Mesothelial cell of epicardium (in vitro differentiated cells): ENCODE measurements around the gene NRM. TPM values are rescaled to one million over a fixed set of nuclear protein-coding genes. Genes with fewer than 3 reads are reported as not detected.

Experiments used
- DNase-seq, 2 experiments: peaks; one replicate each; pipeline ENCODE4 v3.0.0; 2021; ENCODE audit warnings: low spot score in 2 of 2; ENCODE audit not compliant: unreplicated experiment in 2 of 2
- H3K27ac Mint-ChIP-seq: 2 replicates; pipeline ENCODE4 v1.8.0; 2021; ENCODE audit warnings: mixed read lengths
- H3K27me3 Mint-ChIP-seq: 2 replicates; pipeline ENCODE4 v1.8.0; 2021; ENCODE audit warnings: low read depth, mixed read lengths
- H3K36me3 Mint-ChIP-seq: 2 replicates; pipeline ENCODE4 v1.8.0; 2021; ENCODE audit warnings: mixed read lengths
- H3K4me1 Mint-ChIP-seq: 2 replicates; pipeline ENCODE4 v1.8.0; 2021; ENCODE audit warnings: mixed read lengths
- H3K4me3 Mint-ChIP-seq: 2 replicates; pipeline ENCODE4 v1.8.0; 2021; ENCODE audit warnings: mild to moderate bottlenecking, moderate library complexity, mixed read lengths
- H3K9me3 Mint-ChIP-seq: 2 replicates; pipeline ENCODE4 v1.8.0; 2021; ENCODE audit warnings: mixed read lengths
- total RNA-seq: library from RNA; stranded (reverse); gene quantifications from 3 replicates; pipeline ENCODE4 v1.2.1, GENCODE V29; 2021
- TF ChIP-seq, protein P1 (sequence below): fragments of 200-600 bp; sonication (generic); IDR thresholded peaks from one replicate; pipeline ENCODE4 v1.5.0; 2021; ENCODE audit warnings: antibody characterized with exemption; ENCODE audit not compliant: unreplicated experiment

NRM gene
- total RNA-seq, 1 donor from 2014 or later, result 36.1 TPM

DNA sequence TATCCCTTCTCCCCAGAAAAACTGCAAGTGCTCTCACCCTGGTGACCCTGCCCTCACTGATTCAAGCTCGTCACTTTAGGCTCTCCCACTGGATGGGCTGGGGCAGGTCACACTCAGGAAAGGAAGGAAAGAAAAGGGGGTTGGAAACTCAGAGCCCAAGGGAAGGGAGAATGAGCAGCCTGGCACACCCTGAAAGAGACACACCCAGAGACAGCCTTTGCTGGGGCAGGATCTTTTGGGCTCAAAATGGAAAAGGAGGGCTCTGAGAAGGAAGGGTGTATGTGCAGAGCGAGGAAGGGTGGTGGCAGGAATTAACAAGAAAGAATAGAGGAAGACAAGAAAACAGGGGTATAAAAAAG, 6.8 kb downstream of the NRM start:
- H3K27me3 Mint-ChIP-seq, result no peaks in the 10 kb centered on the region
- H3K27ac Mint-ChIP-seq, result peak overlapping the region; percentile 81
- TF ChIP-seq, protein P1, sequence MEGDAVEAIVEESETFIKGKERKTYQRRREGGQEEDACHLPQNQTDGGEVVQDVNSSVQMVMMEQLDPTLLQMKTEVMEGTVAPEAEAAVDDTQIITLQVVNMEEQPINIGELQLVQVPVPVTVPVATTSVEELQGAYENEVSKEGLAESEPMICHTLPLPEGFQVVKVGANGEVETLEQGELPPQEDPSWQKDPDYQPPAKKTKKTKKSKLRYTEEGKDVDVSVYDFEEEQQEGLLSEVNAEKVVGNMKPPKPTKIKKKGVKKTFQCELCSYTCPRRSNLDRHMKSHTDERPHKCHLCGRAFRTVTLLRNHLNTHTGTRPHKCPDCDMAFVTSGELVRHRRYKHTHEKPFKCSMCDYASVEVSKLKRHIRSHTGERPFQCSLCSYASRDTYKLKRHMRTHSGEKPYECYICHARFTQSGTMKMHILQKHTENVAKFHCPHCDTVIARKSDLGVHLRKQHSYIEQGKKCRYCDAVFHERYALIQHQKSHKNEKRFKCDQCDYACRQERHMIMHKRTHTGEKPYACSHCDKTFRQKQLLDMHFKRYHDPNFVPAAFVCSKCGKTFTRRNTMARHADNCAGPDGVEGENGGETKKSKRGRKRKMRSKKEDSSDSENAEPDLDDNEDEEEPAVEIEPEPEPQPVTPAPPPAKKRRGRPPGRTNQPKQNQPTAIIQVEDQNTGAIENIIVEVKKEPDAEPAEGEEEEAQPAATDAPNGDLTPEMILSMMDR, result no peak
- no peak for DNase-seq
- no peaks in the 10 kb centered on the region for H3K9me3 Mint-ChIP-seq
- peak overlapping the region; percentile 67 for H3K4me3 Mint-ChIP-seq
- peaks cover under 1% of the 10 kb centered on the region for H3K36me3 Mint-ChIP-seq
- peaks cover 71% of the 10 kb centered on the region for H3K4me1 Mint-ChIP-seq

- TF ChIP-seq, protein P1, result no peak
- peaks cover 69% of the 10 kb centered on the region for H3K4me1 Mint-ChIP-seq
- no peak for DNase-seq
- H3K27ac Mint-ChIP-seq, result peak overlapping the region; percentile 90
- H3K9me3 Mint-ChIP-seq, result no peaks in the 10 kb centered on the region
- peaks cover 2% of the 10 kb centered on the region for H3K36me3 Mint-ChIP-seq
- peak overlapping the region; percentile 67 for H3K4me3 Mint-ChIP-seq
- no peaks in the 10 kb centered on the region for H3K27me3 Mint-ChIP-seq
Measured at GRCh38 chr6:30683183-30683979, 7.4 kb downstream of the NRM start.

GRCh38 chr6:30682143-30683117, 8.4 kb downstream of the NRM start:
- H3K9me3 Mint-ChIP-seq, result no peaks in the 10 kb centered on the region
- peaks cover 2% of the 10 kb centered on the region for H3K36me3 Mint-ChIP-seq
- peak overlapping the region; percentile 90 for H3K27ac Mint-ChIP-seq
- H3K4me3 Mint-ChIP-seq, result peak overlapping the region; percentile 67
- TF ChIP-seq, protein P1, result no peak
- DNase-seq, result no peak
- H3K4me1 Mint-ChIP-seq, result peaks cover 59% of the 10 kb centered on the region
- no peaks in the 10 kb centered on the region for H3K27me3 Mint-ChIP-seq

GRCh38 chr6:30681766-30682142, 9.0 kb downstream of the NRM start:
- Mint-ChIP-seq H3K4me1 (peaks cover 59% of the 10 kb centered on the region), H3K4me3 (peak overlapping the region; percentile 67)

GRCh38 chr6:30679765-30680535, 10.8 kb downstream of the NRM start:
- H3K9me3 Mint-ChIP-seq, result no peaks in the 10 kb centered on the region
- no peak overlapping the region for H3K27ac Mint-ChIP-seq
- no peak for DNase-seq
- peaks cover 45% of the 10 kb centered on the region for H3K4me1 Mint-ChIP-seq
- no peaks in the 10 kb centered on the region for H3K27me3 Mint-ChIP-seq
- TF ChIP-seq, protein P1, result no peak
- H3K4me3 Mint-ChIP-seq, result no peak overlapping the region
- H3K36me3 Mint-ChIP-seq, result peaks cover 12% of the 10 kb centered on the region

More at GRCh38 chr6:30681766-30682142, 9.0 kb downstream of the NRM start:
- Mint-ChIP-seq H3K27ac (peak overlapping the region; percentile 79), H3K9me3 (no peaks in the 10 kb centered on the region), H3K36me3 (peaks cover 3% of the 10 kb centered on the region), H3K27me3 (no peaks in the 10 kb centered on the region)
- TF ChIP-seq, protein P1, result no peak
- no peak for DNase-seq
